Thoracic aorta (tissue), 2 donors: ENCODE data around the gene MCC. TPM values are rescaled to one million over a fixed set of nuclear protein-coding genes. Genes with fewer than 3 reads are reported as not detected.

Experiments used
- ATAC-seq: fragments of 150-250 bp; one replicate; pipeline ENCODE4 v1.8.0; 2017; ENCODE audit warnings: low read depth; ENCODE audit not compliant: insufficient number of reproducible peaks, low FRiP score
- DNase-seq: peaks from one replicate; pipeline ENCODE4 v3.0.0-alpha.2; 2020; ENCODE audit warnings: low spot score
- H3K27ac ChIP-seq, 2 donors: fragments of 200-600 bp; sonication (generic); 1 replicate in 1 of 2; 2 replicates in 1 of 2; pipeline ENCODE4 v1.5.1; 2016; ENCODE audit warnings: mild to moderate bottlenecking in 2 of 2, moderate library complexity in 2 of 2
- H3K27me3 ChIP-seq: fragments of 200-600 bp; sonication (generic); replicated peaks from 2 replicates; pipeline ENCODE4 v1.6.0; 2016; ENCODE audit warnings: mild to moderate bottlenecking; ENCODE audit not compliant: insufficient read depth
- H3K36me3 ChIP-seq: fragments of 200-600 bp; sonication (generic); one replicate; pipeline ENCODE4 v1.5.1; 2016
- H3K4me1 ChIP-seq, 2 donors: fragments of 200-600 bp; sonication (generic); 1 replicate in 1 of 2; 2 replicates in 1 of 2; pipeline versions ENCODE4 v1.5.1 to v1.6.0; 2016; ENCODE audit warnings: low read depth in 2 of 2, mild to moderate bottlenecking in 1 of 2; ENCODE audit not compliant: control insufficient read depth in 1 of 2
- H3K4me3 ChIP-seq: fragments of 200-600 bp; sonication (generic); 2 replicates; pipeline ENCODE4 v1.5.1; 2016; ENCODE audit warnings: mild to moderate bottlenecking
- H3K9me3 ChIP-seq: fragments of 200-600 bp; sonication (generic); 2 replicates; pipeline ENCODE4 v1.5.1; 2016
- CTCF ChIP-seq: fragments of 200-600 bp; sonication (generic); IDR thresholded peaks from one replicate; pipeline ENCODE4 v1.5.1; 2019; ENCODE audit warnings: antibody characterized with exemption
- total RNA-seq, 2 donors: library from RNA; depleted of rRNA; stranded (reverse); fragments of >200 nt; gene quantifications; one replicate each; pipeline versions ENCODE4 v1.1.0 to v1.2.3, GENCODE V29; 2016

Gene MCC
- total RNA-seq, 2 donors from 2014 or later = 14.6 to 27.2 TPM

DNA sequence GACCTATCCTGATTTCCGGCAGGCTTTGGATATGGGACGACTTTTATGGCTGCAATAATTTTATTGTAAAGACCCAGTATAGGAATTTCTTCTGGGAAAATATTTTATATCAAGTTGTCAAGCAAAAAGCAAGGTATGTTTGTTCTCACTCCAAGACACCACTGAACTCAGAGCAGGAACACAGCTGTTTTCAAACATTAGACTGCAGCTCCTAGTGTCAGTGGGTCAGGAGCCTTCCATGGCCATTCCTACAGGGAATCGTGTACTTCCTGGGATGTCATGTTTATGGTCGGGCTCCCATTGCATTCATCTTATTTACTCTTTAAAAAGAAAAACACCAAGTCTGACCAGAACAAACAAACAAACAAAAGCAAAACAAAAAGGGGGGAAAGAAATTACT lies 278.8 kb downstream of the MCC start:
- Histone ChIP-seq H3K4me1 (no peaks in the 10 kb centered on the region), H3K27ac (no peak overlapping the region), H3K9me3 (no peaks in the 10 kb centered on the region), H3K4me3 (no peak overlapping the region), H3K27me3 (no peaks in the 10 kb centered on the region), H3K36me3 (no peaks in the 10 kb centered on the region)
- ATAC-seq (no peak), DNase-seq (no peak)
- no peak for TF ChIP-seq CTCF

DNA sequence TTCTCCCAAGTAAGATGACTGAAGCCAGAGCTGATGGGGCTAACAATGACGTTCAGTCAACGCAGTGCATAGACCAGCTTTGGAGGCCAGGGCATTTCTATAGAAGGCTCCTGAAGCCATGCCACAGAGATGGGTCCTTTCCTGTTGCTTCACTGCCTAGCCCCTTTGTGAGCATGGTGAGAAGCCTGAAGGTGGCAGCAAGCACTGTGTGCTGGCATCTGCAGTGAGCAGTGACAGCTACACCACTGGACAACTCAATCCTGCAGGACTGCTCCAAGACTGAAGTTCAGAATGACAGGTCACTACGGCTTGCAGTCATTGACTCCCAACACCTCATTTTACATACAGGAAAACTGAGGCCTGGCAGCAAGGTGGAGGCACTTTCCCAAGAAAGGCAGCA lies 282.4 kb downstream of the MCC start:
- no peaks in the 10 kb centered on the region for H3K4me1 ChIP-seq
- no peaks in the 10 kb centered on the region for H3K27me3 ChIP-seq
- DNase-seq (no peak), ATAC-seq (no peak)
- no peak for TF ChIP-seq CTCF
- H3K4me3 ChIP-seq = no peak overlapping the region
- no peak overlapping the region for H3K27ac ChIP-seq
- no peaks in the 10 kb centered on the region for H3K9me3 ChIP-seq
- no peaks in the 10 kb centered on the region for H3K36me3 ChIP-seq

DNA sequence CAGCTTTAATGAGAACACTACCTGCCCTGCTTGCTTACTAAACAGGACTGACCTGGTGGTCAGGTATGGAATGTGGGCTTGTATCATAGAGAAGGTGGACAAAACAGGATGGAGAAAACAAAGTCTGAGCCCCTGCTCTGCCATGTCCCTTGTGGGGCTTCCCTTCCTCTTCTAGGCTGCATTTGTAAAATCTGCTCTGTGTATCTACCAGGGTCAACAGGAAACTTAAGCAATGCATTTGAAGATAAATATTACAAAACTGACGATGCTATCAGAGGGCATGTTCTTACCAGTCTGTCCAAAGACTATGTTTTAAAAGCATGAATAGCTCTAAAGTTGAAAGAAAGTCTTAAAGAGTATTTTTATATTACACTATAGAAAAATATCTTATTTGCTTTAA lies 282.9 kb downstream of the MCC start:
- no peaks in the 10 kb centered on the region for H3K27me3 ChIP-seq
- no peaks in the 10 kb centered on the region for H3K9me3 ChIP-seq
- no peak overlapping the region for H3K27ac ChIP-seq
- DNase-seq (no peak), ATAC-seq (no peak)
- no peak overlapping the region for H3K4me3 ChIP-seq
- no peaks in the 10 kb centered on the region for H3K36me3 ChIP-seq
- no peaks in the 10 kb centered on the region for H3K4me1 ChIP-seq
- TF ChIP-seq CTCF = no peak

DNA sequence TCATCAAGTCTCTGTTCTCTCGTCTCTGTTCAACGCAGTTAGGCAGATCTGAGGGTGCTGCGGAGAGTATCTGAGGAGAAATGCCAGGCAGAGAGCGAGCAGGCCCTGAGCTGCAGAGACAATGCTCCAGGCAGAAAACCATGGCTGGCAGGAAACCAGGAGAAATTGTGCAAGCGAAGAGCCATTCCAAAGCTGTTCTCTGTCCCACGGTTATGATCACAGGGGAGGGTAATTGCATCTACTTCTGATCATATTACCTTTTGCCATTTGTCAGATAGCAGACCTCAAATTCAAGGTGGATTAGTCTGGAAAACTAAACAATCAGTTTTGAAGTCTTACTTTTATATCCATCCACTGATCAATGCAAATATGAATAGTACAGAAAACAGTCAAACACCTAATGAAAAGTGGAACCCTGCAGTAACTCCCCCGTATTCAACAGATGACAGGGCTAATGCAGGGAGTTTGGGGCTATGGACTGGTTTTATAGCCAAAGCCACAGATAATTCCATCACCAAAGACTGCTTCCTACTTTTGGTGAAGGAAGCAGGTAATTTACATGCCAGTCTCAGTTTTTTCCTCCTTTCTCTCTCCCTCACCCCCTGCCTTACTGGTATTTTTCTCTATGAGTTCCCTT lies 283.6 kb downstream of the MCC start:
- Histone ChIP-seq H3K4me3 (no peak overlapping the region), H3K9me3 (no peaks in the 10 kb centered on the region), H3K4me1 (no peaks in the 10 kb centered on the region), H3K27ac (no peak overlapping the region), H3K36me3 (no peaks in the 10 kb centered on the region), H3K27me3 (no peaks in the 10 kb centered on the region)
- DNase-seq = no peak
- ATAC-seq = no peak
- no peak for TF ChIP-seq CTCF

DNA sequence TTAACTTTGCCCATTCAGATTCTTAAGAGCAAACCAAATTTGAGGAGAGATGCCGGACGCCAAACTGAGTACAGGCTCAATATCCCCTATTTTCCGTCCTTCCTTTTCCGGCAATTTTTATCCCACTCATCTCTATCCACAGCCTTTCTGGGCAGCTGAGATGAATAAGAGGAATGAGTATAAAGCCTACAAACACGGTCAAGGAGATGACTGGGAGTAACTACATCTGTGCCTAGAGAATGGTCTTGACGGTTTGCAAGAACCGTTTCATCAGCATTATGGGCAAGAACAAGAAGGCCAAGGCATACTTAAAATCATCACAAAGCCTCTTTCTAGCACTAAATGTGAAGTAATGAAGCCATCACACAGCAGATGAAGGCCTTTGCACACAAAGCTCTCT lies 284.3 kb downstream of the MCC start:
- Histone ChIP-seq H3K36me3 (no peaks in the 10 kb centered on the region), H3K4me1 (no peaks in the 10 kb centered on the region), H3K27me3 (no peaks in the 10 kb centered on the region), H3K27ac (no peak overlapping the region), H3K9me3 (no peaks in the 10 kb centered on the region), H3K4me3 (no peak overlapping the region)
- DNase-seq (no peak), ATAC-seq (no peak)
- no peak for TF ChIP-seq CTCF
